HG02763 (cell line): ENCODE data around the gene ADCY1.

ENCODE experiments used
- ATAC-seq: cut with Tn5 transposase; IDR thresholded peaks from one replicate; pipeline ENCODE4 v1.9.1; 2021; ENCODE audit warnings: mild to moderate bottlenecking, moderate library complexity; ENCODE audit not compliant: unreplicated experiment

The ADCY1 gene

DNA sequence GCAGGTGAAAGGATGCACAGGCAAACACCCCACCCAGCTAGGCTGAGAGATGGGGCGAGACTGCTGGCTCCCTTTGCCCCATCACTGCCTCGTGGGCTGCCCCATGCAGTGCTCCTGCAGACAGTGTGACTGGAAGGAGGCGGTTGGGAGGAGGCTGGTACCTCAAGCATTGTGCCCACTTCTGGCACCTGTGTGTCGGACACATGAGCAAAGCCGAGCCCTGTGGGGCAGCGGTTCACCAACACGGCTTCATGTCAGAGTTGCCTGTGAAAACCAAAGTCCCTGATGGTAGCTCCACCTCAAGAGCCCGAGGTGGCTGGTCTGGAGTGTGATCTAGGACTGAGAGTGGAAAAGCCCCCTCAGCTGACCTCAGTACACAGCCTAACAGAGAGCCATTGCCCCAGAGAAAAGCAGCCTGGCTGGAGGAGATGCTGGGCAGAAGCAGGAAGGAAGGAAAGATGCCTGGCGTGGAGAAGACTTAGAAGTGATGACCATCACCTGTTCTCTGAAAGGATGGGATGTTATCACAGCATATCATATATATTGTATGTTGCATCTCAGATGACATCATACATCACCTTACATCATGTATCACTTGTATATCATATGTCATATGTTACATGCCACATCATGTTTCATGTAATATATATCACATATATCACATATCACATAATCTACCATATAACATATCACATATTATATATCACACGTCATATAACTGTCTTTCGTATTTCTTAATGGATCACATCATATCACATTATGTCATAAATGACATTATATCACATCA is 75.6 kb downstream of the ADCY1 start:
- ATAC-seq: no peak

DNA sequence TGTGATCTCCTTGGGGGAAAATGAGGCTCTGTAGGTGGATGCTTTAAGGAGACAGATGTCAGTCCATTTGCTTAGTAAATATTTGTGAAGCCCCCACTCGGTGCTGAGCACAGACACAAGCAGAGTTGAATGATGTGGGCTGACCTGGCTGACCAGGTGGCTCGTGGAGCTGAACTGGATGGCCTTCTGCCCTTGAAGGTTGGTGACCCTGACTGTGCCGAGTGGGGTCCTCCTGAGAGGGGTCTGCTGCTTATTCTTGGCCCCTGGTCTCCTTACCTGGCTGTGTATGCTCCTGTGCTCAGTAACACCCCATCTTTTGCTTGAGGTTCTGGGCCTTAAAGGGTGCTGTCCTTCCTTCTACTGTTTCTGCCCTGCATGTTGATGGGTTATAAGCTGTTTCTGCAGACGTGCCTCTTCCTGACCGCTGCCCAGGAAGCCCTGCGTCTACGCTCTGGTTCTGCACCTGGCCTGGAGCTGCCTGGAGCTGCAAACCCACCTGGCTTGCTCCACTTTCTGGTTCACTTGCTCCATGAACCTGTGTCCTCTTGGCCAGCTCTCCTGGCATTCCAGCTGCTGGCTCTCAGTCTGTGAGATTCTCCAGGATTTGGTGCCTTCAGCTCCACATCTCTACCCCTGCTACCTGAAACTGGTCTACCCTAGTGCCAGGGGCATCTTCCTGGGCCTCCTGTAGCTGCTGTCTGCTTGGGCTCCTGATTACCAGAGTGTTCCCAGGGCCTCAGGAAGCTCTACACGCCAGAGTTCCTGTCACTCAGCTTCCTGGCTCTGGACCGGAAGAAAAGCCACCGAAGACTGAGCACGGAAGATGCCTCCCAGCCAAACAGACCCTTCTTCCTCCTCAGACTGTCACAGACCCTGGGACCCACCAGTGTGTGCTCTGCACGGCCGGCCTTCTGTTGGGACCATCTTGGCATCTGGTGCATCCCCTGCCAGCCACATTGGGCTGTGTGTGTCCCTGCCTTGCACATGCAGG is 76.5 kb downstream of the ADCY1 start:
- ATAC-seq: no peak

DNA sequence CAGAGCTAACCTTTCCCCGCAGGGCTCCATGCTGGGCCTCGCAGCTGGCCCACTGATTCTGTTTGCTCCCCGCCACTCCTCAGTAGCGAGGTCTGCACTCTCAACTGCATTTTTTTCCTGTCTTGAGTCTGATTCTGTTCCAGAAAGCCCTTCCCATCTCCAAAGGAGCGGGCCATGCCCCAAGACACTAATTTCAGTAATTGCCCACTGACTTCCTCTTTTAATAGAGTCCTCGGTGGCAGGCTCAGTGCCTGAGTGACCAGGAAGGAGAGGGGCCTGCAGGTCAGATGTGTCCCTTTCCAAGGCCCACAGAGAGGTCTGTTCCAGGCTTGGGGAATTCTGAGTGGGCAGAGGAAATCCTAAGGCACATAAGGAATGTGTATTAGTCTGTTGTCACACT is 77.4 kb downstream of the ADCY1 start:
- ATAC-seq: no peak

DNA sequence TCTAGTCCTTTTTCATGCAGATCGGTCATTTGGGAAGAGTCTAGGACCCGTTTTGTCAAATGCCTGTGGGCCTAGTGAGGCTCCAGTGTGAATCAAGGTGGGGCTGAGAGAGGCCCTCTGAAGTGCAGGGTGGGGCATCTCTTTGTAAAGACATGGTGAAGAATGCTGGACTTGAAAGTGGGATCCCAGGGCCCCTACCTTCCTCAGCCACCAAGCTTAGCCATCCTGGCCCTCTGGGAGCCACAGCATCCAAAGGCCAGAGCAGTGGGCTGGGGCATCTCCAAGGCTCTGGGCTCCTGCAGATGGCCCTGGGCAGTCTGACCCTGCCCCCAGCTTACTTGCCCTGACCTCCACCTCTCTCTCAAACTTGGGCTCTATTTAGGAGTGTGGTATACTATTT is 78.5 kb downstream of the ADCY1 start:
- ATAC-seq: no peak

DNA sequence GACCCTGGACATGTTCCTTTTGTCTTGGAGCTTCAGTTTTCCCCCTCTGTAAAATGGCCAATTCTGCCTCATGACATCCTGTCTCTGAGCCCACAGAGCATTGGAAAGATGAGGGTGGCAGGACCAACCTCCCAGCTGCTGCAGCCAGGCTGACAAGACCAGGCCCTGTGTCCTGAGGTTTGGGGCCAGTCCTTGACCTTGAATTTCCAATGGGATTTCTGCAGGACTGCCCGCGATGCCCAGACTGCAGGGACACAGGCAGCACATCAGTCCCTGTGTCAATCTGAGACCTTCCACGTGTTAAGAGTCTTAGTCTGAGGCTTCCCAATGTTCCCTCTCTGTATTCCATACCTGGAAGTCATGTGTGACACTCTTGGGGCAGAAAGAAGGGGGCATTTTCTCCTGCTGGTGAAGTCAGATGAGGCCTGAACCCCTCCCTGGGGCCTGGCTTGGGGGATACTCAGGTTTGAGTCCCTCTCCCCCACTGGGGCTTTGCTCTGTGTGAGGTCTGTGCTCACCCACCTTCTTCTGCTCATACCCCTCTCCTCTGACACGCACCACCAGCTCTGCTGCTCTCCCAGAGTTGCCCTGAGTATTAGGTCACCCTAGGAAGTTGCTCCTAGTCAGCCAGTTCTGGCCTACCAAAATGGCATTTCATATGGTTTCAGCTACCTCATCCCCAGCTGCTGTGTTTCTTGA is 79.2 kb downstream of the ADCY1 start:
- no peak for ATAC-seq

DNA sequence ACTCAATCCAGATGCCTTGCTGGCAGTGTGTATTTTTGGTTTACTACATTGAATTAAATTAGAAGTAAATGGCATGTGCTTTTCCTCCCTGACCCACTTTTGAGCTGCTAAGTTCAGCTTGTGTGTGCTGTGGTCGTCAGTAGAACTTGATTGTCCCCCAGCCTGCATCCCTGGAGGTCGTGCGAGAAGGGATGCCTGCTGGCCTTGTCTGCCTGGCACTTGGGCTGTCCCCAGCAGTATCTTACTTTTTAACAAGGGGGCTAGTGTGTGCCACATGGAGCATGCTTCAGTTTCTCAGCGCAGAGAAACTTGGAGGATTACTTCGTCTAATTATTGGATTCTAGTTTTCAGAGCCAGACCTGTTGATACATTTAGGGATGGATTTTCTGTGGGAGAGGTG is 80.2 kb downstream of the ADCY1 start:
- no peak for ATAC-seq

DNA sequence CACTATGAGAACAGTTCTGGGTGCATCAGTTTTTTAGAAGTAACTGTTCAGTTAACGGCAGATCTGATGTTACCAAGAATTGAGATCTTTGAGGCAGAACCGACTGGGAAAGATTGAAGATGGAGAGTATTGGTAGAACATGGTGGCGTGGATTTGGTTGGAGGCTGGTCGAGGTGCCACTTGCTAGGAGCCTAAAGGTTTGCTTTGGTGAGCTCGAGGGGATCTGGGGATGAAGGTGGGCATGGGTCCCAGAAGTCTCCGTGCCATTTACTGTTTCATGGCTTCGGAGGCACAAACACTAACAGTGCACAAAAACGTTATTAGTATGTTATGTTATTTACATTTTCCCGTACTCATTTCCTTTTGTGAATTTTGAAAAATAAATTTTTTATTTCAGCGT is 81.4 kb downstream of the ADCY1 start:
- no peak for ATAC-seq

DNA sequence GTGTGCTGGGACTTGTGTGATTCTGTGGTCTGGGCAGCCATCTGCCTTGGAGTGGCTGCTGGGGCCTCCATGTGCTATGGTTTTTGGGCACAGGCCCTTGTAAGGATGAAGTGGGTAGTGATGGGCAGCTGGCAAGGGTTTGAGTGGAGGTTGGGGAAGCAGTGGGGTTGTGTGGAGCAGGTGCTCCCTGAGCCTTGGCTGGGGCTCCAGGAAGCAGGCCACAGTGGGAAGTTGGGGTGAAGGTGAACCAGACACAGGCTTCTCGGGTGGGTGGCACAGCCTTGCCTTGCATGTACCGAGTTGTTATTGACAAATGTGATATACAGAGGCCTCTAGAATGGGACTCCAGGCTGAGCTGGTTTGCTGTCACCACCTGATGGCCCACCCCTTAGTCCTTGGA is 82.3 kb downstream of the ADCY1 start:
- ATAC-seq: no peak

DNA sequence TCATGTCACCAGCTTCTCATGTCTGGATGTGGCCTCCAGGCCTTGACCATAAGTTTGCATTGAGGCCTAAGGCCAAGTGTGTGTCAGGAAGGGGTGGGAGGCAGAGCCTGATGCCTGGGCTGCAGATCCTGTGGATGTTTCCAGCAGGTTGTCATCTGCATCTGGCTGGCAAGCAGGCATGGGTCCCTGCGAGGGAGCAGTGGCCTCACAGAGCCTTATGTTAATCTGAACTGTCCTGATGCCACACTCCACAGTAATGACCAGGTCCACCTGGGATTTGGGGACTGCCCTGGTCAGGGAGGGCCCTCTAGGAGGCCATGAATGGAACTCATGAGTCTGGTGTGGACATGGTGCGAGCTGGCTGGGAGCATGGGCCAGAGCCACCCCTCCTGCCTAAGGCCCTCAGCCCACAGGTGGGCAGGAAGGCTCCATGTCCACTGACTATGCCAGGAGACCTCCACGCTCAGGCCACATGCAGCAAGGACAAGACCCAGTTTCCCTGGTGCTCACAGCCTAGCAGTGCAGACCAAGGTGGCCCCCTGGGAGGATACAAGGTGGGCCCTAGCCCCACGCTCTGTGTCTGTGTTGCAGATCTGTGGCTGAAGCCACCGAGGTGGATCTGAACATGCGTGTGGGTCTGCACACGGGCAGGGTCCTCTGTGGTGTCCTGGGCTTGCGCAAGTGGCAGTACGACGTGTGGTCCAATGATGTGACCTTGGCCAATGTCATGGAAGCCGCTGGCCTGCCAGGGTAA is 83.1 kb downstream of the ADCY1 start:
- ATAC-seq: no peak

DNA sequence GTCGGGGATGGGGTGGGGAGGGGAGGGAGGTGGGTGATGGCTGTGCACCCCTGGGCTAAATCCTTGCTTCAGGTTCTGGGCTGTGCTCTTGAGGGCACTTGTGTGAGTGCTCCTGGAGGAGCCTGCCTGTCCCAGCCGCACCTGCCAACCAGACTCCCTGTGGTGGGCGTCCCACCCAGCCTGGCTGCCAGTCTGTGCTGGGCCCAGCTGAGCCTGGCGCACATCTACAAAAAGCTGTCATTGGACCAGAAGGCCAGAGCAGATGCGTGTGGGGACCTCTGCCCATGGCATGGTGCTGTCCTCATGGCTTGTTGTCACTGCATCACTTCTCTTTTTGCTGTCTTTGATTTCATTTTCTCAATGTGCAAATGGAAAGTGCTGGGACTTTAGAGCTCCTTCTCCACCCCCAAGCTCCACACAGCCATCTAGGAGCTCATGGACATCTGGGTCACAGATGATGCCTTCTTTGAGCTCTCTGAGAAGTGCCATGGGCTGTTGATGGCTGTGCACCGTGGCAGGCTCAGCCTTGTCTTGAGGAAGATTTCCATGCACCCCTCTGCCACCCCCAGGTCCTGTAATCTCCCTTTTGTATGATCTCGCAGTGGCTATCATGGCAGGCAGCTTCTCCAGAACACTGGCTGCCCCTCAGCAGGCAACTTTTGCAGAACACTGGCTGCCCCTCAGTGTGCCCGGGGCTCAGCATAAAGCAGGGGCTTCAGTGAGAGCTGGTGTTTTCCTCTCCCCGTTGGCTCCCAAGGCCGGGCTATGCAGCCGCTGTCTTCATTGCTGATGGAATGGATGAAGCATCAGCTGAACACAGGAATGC is 83.9 kb downstream of the ADCY1 start:
- ATAC-seq: no peak

DNA sequence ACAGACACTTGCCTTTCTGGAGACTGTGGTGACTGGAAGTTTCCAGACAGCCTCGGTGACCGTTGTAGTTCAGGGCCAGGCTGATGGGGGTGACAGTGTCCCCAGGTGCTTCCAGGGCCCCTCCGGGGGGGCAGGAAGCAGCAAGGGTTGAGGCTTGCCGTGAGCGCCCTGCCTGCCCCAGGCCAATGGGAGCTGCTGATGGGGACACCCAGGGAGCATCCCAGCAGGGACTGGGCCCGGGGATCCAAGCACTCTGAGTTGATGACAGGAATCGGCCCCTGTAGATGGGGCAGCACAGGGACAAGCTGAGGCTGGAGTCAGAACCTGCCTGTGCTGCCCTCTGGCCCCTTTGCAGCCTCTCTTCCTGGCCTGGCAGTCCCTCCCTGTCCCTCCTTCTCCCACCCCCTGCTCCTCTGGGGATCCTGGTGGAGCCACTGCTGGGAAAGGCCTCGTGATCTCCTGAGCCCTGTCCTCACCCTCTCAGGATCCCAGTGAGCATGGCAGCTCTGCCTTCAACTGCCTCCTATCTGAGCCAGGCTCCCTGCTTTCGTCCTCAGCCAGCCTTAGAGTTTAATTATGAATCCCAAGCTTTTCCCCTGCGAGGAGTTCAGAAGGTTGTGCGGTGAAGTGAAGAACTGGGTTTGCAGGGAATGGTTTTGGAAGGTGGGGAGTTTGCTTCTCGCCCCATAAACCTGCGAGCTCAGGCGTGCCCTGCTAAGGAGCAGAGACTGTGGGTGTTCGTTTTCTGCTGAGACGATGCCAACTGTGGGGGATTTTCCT is 84.7 kb downstream of the ADCY1 start:
- ATAC-seq: no peak

DNA sequence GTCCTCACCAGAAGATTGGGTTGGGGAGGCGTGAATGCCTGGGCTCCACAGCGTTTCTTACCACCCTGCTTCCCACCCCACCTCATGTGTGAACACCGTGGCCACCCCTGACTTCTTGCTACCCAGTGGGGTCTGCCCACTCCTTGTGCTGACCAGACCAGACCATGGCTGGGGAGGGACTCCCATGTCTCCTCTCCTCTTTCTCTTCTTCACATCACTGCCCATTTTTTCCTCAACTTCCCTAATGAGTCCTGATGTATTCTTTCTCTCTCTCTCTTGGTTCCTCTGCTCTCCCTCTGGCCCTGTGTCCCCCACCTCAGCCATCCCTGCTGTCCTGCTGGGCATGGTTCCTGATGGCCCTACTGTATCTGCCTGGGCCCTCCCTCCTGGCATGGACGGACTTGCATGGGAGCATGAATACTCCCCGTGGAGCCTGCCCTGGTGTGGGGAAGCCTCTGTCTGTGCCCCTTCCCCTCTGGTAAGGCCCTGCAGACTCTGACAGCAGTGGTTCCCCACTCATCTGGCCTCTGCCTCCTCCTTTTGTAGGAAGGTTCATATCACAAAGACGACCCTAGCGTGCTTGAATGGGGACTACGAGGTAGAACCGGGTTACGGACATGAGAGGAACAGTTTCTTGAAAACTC is 85.5 kb downstream of the ADCY1 start:
- no peak for ATAC-seq

DNA sequence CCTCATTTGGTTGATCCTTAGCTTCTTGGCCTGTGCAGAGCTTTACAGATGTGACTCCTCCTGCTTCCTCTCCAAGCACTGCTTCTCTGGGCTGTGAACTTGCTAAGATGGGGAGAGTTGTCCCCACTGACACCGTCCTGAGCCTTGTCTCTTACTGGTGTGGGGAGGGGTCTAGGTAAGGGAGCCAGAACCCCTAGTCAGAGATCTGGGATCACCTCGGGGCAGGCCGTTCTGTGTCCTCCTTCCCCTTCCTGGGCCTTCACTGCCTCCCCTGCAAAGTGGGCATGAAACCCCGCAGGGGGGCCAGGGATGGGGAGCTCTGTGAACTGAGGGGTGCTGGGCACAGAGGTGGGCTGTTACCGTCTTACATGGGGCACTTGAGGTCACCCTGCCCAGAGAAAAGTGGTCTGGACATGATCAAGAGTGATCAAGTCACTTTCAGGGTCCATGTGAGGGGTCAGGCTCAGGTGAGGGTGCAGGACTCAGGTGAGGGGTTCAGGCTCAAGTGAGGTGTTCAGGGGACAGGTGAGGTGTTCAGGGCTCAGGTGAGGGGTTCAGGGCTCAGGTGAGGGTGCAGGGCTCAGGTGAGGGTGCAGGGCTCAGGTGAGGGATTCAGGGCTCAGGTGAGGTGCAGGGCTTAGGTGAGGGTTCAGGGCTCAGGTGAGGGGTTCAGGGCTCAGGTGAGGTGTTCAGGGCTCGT is 86.2 kb downstream of the ADCY1 start:
- ATAC-seq: no peak

DNA sequence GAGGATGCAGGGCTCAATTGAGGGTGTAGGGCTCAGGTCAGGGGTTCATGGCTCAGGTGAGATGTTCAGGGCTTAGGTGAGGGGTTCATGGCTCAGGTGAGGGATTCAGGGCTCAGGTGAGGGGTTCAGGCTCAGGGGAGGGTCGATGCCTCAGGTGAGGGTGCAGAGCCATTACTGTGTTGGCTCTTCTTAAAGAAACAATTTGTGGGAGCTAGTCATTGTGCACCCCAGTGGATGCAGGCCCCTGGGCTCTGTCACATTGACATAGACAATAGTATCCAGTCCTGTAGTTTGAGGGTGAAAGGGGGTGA is 86.7 kb downstream of the ADCY1 start:
- no peak for ATAC-seq

DNA sequence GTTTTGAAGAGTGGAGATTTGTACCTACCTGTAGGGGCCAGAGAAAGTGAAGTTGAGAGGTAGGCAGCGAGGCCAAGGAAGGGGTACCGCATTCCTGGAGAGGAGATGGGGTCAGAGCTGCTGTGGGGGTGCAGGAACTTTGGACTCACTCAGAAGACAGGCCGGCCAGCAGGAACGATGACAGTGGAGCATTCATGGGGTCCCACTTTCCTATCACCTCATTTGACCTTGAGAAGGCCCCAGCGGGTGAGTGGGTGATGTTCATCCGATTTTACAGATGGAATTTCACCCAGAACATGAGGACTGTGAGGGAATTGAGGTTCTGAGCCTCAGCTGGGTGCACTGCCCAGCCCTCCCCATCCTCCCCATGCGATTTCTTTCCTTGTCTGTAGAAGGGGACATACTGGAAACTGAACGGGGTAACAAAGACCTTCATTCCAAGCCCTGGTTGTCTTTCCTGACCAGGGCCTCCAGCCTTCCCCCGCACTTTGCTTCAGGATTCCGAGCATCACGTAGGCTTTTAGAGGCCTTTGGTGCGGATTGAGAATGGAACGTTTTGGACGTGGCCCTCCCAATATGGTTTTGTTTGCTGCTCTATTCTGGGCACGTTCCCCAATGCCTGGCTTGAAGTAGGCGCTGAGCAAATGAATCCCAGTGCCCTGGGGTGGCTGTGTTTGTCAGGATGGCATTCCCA is 87.3 kb downstream of the ADCY1 start:
- no peak for ATAC-seq

DNA sequence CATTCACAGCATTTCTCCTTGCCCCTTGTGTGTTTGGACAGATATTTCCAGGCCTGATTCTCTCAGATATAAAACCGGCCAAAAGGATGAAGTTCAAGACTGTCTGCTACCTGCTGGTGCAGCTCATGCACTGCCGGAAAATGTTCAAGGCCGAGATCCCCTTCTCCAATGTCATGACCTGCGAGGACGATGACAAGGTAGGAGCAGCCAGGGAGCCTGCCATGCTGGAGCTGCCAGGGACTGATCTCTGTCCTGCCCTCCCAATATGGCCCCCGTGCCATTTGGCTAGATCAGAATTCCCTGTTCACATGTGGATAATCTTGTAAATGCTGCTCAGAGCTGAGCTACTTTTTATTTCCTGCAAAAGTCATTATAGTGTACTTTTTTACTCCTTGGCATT is 87.8 kb downstream of the ADCY1 start:
- no peak for ATAC-seq

DNA sequence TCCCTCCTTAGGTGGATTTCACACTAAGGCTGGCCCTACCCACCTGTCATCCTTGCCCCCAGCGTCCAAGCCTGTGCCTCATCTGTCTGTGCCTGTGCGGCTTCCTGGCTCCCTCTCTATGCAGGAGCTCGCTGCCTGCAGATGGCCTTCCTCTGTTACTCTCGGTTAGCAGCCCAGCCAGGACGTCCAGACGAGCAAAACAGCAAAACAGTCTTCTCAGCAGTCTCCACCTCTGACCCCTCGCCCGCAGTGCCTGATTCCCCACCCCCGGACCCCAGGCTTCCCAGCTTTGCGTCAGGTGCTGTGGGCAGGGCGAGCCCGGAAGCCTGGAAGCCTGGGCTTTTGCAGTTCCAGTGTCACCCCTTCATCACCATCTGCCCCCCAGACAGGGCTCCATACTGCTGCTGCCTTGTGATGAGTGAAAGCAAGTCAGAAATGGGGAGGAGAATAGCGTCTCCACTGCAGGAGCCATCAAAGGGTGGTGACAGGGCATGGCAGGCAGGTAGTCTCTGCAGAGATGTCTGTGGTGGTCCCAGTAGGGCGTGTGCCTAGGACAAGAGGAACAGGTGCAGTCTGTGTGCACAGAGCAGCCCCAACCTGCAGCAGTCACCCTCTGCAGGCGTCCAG is 88.5 kb downstream of the ADCY1 start:
- no peak for ATAC-seq
